GM19397 (cell line): ENCODE data around the gene PRODH2.

Experiments used
- ATAC-seq: cut with Tn5 transposase; IDR thresholded peaks from one replicate; pipeline ENCODE4 v1.9.1; 2021; ENCODE audit warnings: mild to moderate bottlenecking, moderate library complexity; ENCODE audit not compliant: unreplicated experiment

Gene PRODH2

GRCh38 chr19:35812220-35813042 lies at the start of gene PRODH2:
Gene PRODH2 (minus strand): TSS chr19:35812845. CDS start chr19:35812805, 40 bp downstream.
- ATAC-seq = no peak

GRCh38 chr19:35861640-35862160 lies 49.1 kb upstream of the PRODH2 start:
- no peak for ATAC-seq

- ATAC-seq = no peak
Measured at GRCh38 chr19:35860818-35861639, 48.4 kb upstream of the PRODH2 start.

- no peak for ATAC-seq
Measured at GRCh38 chr19:35860436-35860817, 47.8 kb upstream of the PRODH2 start.

GRCh38 chr19:35859414-35859813 lies 46.8 kb upstream of the PRODH2 start:
- no peak for ATAC-seq

GRCh38 chr19:35858311-35858710 lies 45.7 kb upstream of the PRODH2 start:
- no peak for ATAC-seq

- no peak for ATAC-seq
Measured at GRCh38 chr19:35856546-35857149, 44.0 kb upstream of the PRODH2 start, which contains the start of gene KIRREL2. Gene KIRREL2 (plus strand): TSS chr19:35856911. CDS start chr19:35857120, 209 bp downstream.

- ATAC-seq = no peak
Measured at GRCh38 chr19:35853038-35853756, 40.6 kb upstream of the PRODH2 start.

- ATAC-seq = no peak
Measured at GRCh38 chr19:35852029-35852780, 39.6 kb upstream of the PRODH2 start, which contains the start of gene NPHS1. Gene NPHS1 (minus strand): TSS chr19:35852504. CDS start chr19:35851837, 667 bp downstream.

- no peak for ATAC-seq
Measured at GRCh38 chr19:35851213-35852028, 38.8 kb upstream of the PRODH2 start.

GRCh38 chr19:35848919-35849505 lies 36.4 kb upstream of the PRODH2 start:
- no peak for ATAC-seq

GRCh38 chr19:35848486-35848885 lies 35.8 kb upstream of the PRODH2 start:
- no peak for ATAC-seq

GRCh38 chr19:35847911-35848310 lies 35.3 kb upstream of the PRODH2 start:
- no peak for ATAC-seq

GRCh38 chr19:35846038-35846668 lies 33.5 kb upstream of the PRODH2 start:
- no peak for ATAC-seq

GRCh38 chr19:35845215-35846037 lies 32.8 kb upstream of the PRODH2 start:
- ATAC-seq = no peak

GRCh38 chr19:35844482-35845214 lies 32.0 kb upstream of the PRODH2 start:
- ATAC-seq = no peak
